Measurements from ENCODE around the gene TMEM51. TPM values are rescaled to one million over a fixed set of nuclear protein-coding genes. Genes with fewer than 3 reads are reported as not detected.

TMEM51 gene
- total RNA-seq (2014; rRNA removed; shearing (Covaris generic)) = 20.6 and 21.4 TPM in 2 replicates

GRCh38 chr1:15153184-15153841, at the start of gene TMEM51:
TMEM51 (plus strand) TSS chr1:15153747; CDS start chr1:15215088, 61,341 bp downstream.
- H3K36me3 ChIP-seq = no peaks in the 10 kb centered on the region
- peak within 1 kb of the TSS; percentile 78 for H3K4me3 ChIP-seq
- H3K27me3 ChIP-seq = no peaks in the 10 kb centered on the region
- DNase-seq = peak; percentile 84 to 90
- H3K4me1 ChIP-seq = peaks cover 15% of the 10 kb centered on the region
- no peaks in the 10 kb centered on the region for H3K9me3 ChIP-seq (replicated peaks)
- peak within 1 kb of the TSS; percentile 60 for H3K27ac ChIP-seq

GRCh38 chr1:15103906-15104305, 49.6 kb upstream of the TMEM51 start:
- no peak for DNase-seq

GRCh38 chr1:15104768-15105167, 48.8 kb upstream of the TMEM51 start:
- Histone ChIP-seq H3K9me3 (replicated peaks) (no peaks in the 10 kb centered on the region), H3K27ac (no peak overlapping the region)
- no peak for DNase-seq

More at GRCh38 chr1:15103906-15104305, 49.6 kb upstream of the TMEM51 start:
- Histone ChIP-seq H3K27ac (no peak overlapping the region), H3K27me3 (peaks cover 3% of the 10 kb centered on the region; the same call in 1 of the 2 replicates), H3K36me3 (no peaks in the 10 kb centered on the region), H3K9me3 (replicated peaks) (no peaks in the 10 kb centered on the region), H3K4me1 (no peaks in the 10 kb centered on the region), H3K4me3 (no peak overlapping the region)

GRCh38 chr1:15106608-15107007, 46.9 kb upstream of the TMEM51 start:
- no peaks in the 10 kb centered on the region for H3K27me3 ChIP-seq
- H3K4me1 ChIP-seq = no peaks in the 10 kb centered on the region
- H3K9me3 ChIP-seq (replicated peaks) = no peaks in the 10 kb centered on the region
- no peak for DNase-seq
- no peak overlapping the region for H3K4me3 ChIP-seq
- H3K36me3 ChIP-seq = no peaks in the 10 kb centered on the region
- no peak overlapping the region for H3K27ac ChIP-seq

More at GRCh38 chr1:15104768-15105167, 48.8 kb upstream of the TMEM51 start:
- no peaks in the 10 kb centered on the region for H3K4me1 ChIP-seq
- no peaks in the 10 kb centered on the region for H3K36me3 ChIP-seq
- no peak overlapping the region for H3K4me3 ChIP-seq
- H3K27me3 ChIP-seq = no peaks in the 10 kb centered on the region

GRCh38 chr1:15107058-15107687, 46.4 kb upstream of the TMEM51 start:
- H3K27me3 ChIP-seq = no peaks in the 10 kb centered on the region
- no peaks in the 10 kb centered on the region for H3K36me3 ChIP-seq
- no peaks in the 10 kb centered on the region for H3K4me1 ChIP-seq
- DNase-seq = no peak
- H3K27ac ChIP-seq = no peak overlapping the region
- no peaks in the 10 kb centered on the region for H3K9me3 ChIP-seq (replicated peaks)
- no peak overlapping the region for H3K4me3 ChIP-seq

- H3K27me3 ChIP-seq = no peaks in the 10 kb centered on the region
- H3K27ac ChIP-seq = no peak overlapping the region
- H3K4me3 ChIP-seq = no peak overlapping the region
- no peak for DNase-seq
- H3K9me3 ChIP-seq (replicated peaks) = no peaks in the 10 kb centered on the region
- H3K4me1 ChIP-seq = no peaks in the 10 kb centered on the region
- no peaks in the 10 kb centered on the region for H3K36me3 ChIP-seq
These were observed 45.6 kb upstream of the TMEM51 start for GRCh38 chr1:15107911-15108310.

GRCh38 chr1:15110128-15110866, 43.2 kb upstream of the TMEM51 start:
- Histone ChIP-seq H3K27ac (no peak overlapping the region), H3K4me1 (no peaks in the 10 kb centered on the region), H3K9me3 (replicated peaks) (no peaks in the 10 kb centered on the region), H3K27me3 (no peaks in the 10 kb centered on the region), H3K36me3 (no peaks in the 10 kb centered on the region), H3K4me3 (no peak overlapping the region)
- DNase-seq = peak in 1 of 2 experiments; percentile 36

GRCh38 chr1:15110867-15111230, 42.7 kb upstream of the TMEM51 start:
- Histone ChIP-seq H3K4me3 (no peak overlapping the region), H3K27me3 (peaks cover 4% of the 10 kb centered on the region; the same call in 1 of the 2 replicates), H3K36me3 (no peaks in the 10 kb centered on the region), H3K4me1 (no peaks in the 10 kb centered on the region), H3K27ac (no peak overlapping the region), H3K9me3 (replicated peaks) (no peaks in the 10 kb centered on the region)
- peak in 1 of 2 experiments; percentile 36 for DNase-seq

- H3K27ac ChIP-seq = no peak overlapping the region
- H3K36me3 ChIP-seq = no peaks in the 10 kb centered on the region
- no peaks in the 10 kb centered on the region for H3K9me3 ChIP-seq (replicated peaks)
- DNase-seq = no peak
- no peaks in the 10 kb centered on the region for H3K4me1 ChIP-seq
- H3K4me3 ChIP-seq = no peak overlapping the region
- peaks cover 9% of the 10 kb centered on the region; the same call in 1 of the 2 replicates for H3K27me3 ChIP-seq
These were observed 40.4 kb upstream of the TMEM51 start for GRCh38 chr1:15113146-15113545.

- Histone ChIP-seq H3K9me3 (replicated peaks) (no peaks in the 10 kb centered on the region), H3K36me3 (no peaks in the 10 kb centered on the region), H3K4me1 (no peaks in the 10 kb centered on the region), H3K27ac (no peak overlapping the region), H3K4me3 (no peak overlapping the region), H3K27me3 (peaks cover 9% of the 10 kb centered on the region; the same call in 1 of the 2 replicates)
- no peak for DNase-seq
These were observed 38.7 kb upstream of the TMEM51 start for GRCh38 chr1:15114884-15115283.

GRCh38 chr1:15115542-15116330, 37.8 kb upstream of the TMEM51 start:
- Histone ChIP-seq H3K4me3 (no peak overlapping the region), H3K27me3 (peaks cover 9% of the 10 kb centered on the region; the same call in 1 of the 2 replicates), H3K36me3 (no peaks in the 10 kb centered on the region), H3K4me1 (no peaks in the 10 kb centered on the region), H3K27ac (no peak overlapping the region), H3K9me3 (replicated peaks) (no peaks in the 10 kb centered on the region)
- no peak for DNase-seq

GRCh38 chr1:15116966-15117365, 36.6 kb upstream of the TMEM51 start:
- H3K27me3 ChIP-seq = peaks cover 9% of the 10 kb centered on the region; the same call in 1 of the 2 replicates
- no peaks in the 10 kb centered on the region for H3K36me3 ChIP-seq
- no peak for DNase-seq
- no peak overlapping the region for H3K27ac ChIP-seq
- no peaks in the 10 kb centered on the region for H3K4me1 ChIP-seq
- no peak overlapping the region for H3K4me3 ChIP-seq
- H3K9me3 ChIP-seq (replicated peaks) = no peaks in the 10 kb centered on the region

- Histone ChIP-seq H3K4me1 (no peaks in the 10 kb centered on the region), H3K36me3 (no peaks in the 10 kb centered on the region), H3K27me3 (peaks cover 9% of the 10 kb centered on the region; the same call in 1 of the 2 replicates), H3K9me3 (replicated peaks) (no peaks in the 10 kb centered on the region), H3K27ac (no peak overlapping the region), H3K4me3 (no peak overlapping the region)
- DNase-seq = no peak
These were observed 35.7 kb upstream of the TMEM51 start for GRCh38 chr1:15117671-15118325.

GRCh38 chr1:15118579-15118978, 35.0 kb upstream of the TMEM51 start:
- Histone ChIP-seq H3K4me3 (no peak overlapping the region), H3K27ac (no peak overlapping the region), H3K4me1 (no peaks in the 10 kb centered on the region), H3K36me3 (no peaks in the 10 kb centered on the region), H3K9me3 (replicated peaks) (no peaks in the 10 kb centered on the region), H3K27me3 (peaks cover 9% of the 10 kb centered on the region; the same call in 1 of the 2 replicates)
- no peak for DNase-seq
